GM19324 (cell line): ENCODE results near the gene COL4A2.

ENCODE experiments used
- ATAC-seq: cut with Tn5 transposase; IDR thresholded peaks from one replicate; pipeline ENCODE4 v1.9.1; 2021; ENCODE audit warnings: mild to moderate bottlenecking, moderate library complexity; ENCODE audit not compliant: unreplicated experiment, low FRiP score

COL4A2 gene

GRCh38 chr13:110271313-110271712 lies 35.8 kb upstream of the COL4A2 start:
- ATAC-seq: no peak

GRCh38 chr13:110272227-110272626 lies 34.9 kb upstream of the COL4A2 start:
- ATAC-seq: no peak

- ATAC-seq: no peak
These were observed 34.4 kb upstream of the COL4A2 start for GRCh38 chr13:110272651-110273050.

- no peak for ATAC-seq
These were observed 33.8 kb upstream of the COL4A2 start for GRCh38 chr13:110273254-110273653.

GRCh38 chr13:110274687-110275086 lies 32.4 kb upstream of the COL4A2 start:
- no peak for ATAC-seq

- ATAC-seq: no peak
These were observed 31.0 kb upstream of the COL4A2 start for GRCh38 chr13:110275931-110276552.

GRCh38 chr13:110276553-110276950 lies 30.5 kb upstream of the COL4A2 start:
- ATAC-seq: no peak

- no peak for ATAC-seq
These were observed 29.6 kb upstream of the COL4A2 start for GRCh38 chr13:110277357-110277975.

GRCh38 chr13:110278859-110279258 lies 28.2 kb upstream of the COL4A2 start:
- ATAC-seq: no peak

- ATAC-seq: no peak
These were observed 27.4 kb upstream of the COL4A2 start for GRCh38 chr13:110279684-110280083.

GRCh38 chr13:110280231-110280813 lies 26.8 kb upstream of the COL4A2 start:
- no peak for ATAC-seq

GRCh38 chr13:110280985-110281688 lies 25.9 kb upstream of the COL4A2 start:
- ATAC-seq: no peak

- no peak for ATAC-seq
These were observed 25.3 kb upstream of the COL4A2 start for GRCh38 chr13:110281736-110282135.

- ATAC-seq: no peak
These were observed 24.7 kb upstream of the COL4A2 start for GRCh38 chr13:110282316-110282841.

GRCh38 chr13:110283736-110284517 lies 23.2 kb upstream of the COL4A2 start:
- no peak for ATAC-seq

GRCh38 chr13:110284779-110285484 lies 22.2 kb upstream of the COL4A2 start:
- no peak for ATAC-seq

GRCh38 chr13:110285991-110286832 lies 20.9 kb upstream of the COL4A2 start:
- ATAC-seq: no peak

GRCh38 chr13:110286833-110287819 lies 20.0 kb upstream of the COL4A2 start:
- no peak for ATAC-seq
